HUES48 (cell line): ENCODE results near the gene FAM162A.

ENCODE experiments used
- H3K27ac ChIP-seq: one replicate; pipeline ENCODE4 v1.7.0; 2013; ENCODE audit warnings: low read depth, low read length, inconsistent platforms
- H3K27me3 ChIP-seq: 2 replicates; pipeline ENCODE4 v1.6.1; 2013; ENCODE audit warnings: mild to moderate bottlenecking, low read length; ENCODE audit not compliant: control insufficient read depth, insufficient read depth
- H3K36me3 ChIP-seq: 2 replicates; pipeline ENCODE4 v1.6.1; 2013; ENCODE audit warnings: low read length; ENCODE audit not compliant: control insufficient read depth, insufficient read depth
- H3K4me1 ChIP-seq: 2 replicates; pipeline ENCODE4 v1.6.1; 2013; ENCODE audit warnings: mild to moderate bottlenecking, low read length; ENCODE audit not compliant: control insufficient read depth, insufficient read depth
- H3K4me3 ChIP-seq: 2 replicates; pipeline ENCODE4 v1.5.1; 2013; ENCODE audit warnings: mild to moderate bottlenecking, low read depth, low read length
- H3K9ac ChIP-seq: 2 replicates; pipeline ENCODE4 v1.6.1; 2013; ENCODE audit warnings: mild to moderate bottlenecking, low read depth, low read length, moderate library complexity
- H3K9me3 ChIP-seq: 2 replicates; pipeline ENCODE4 v1.6.1; 2013; ENCODE audit warnings: low read length; ENCODE audit not compliant: control insufficient read depth, insufficient read depth

Gene FAM162A

DNA sequence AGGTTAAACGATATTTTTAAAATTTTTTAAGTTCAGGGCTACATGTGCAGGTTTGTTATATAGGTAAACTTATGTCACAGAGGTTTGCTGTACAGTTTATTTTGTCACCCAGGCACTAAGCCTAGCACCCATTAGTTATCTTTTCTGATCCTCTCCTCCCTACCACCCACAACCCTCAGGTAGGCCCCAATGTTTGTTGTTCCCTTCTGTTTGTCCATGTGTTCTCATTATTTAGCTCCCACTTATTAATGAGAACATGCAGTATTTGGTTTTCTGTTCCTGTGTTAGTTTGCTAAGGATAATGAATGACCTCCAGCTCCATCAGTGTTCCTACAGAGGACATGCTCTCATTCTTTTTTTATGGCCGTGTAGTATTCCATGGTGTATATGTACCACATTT lies 14.9 kb downstream of the FAM162A start:
- no peaks in the 10 kb centered on the region for H3K9me3 ChIP-seq

DNA sequence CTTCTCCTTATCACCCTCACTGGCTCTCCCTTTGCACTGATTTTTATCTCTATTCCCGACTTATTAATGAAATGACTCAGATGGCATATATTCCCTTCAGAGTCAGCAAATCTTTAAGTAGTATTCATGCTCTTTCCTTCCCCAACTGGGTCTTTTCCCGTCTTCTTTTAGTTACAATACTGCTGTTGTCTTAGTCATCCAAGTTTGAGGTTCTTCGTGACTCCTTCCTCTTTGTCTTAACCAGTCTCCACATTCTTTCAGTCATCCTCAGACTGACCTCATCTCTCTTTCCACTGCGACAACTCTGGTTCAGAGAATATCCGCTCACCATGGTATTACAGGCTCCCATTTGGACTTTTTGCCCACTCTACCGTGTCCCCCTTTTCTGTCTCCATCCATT lies 19.5 kb downstream of the FAM162A start:
- H3K36me3 ChIP-seq: peaks cover 50% of the 10 kb centered on the region

More for the DNA sequence above, 14.9 kb downstream of the FAM162A start:
- H3K27ac ChIP-seq: no peak overlapping the region
- H3K27me3 ChIP-seq: no peaks in the 10 kb centered on the region
- no peak overlapping the region for H3K4me3 ChIP-seq
- peaks cover 17% of the 10 kb centered on the region for H3K36me3 ChIP-seq
- no peak overlapping the region for H3K9ac ChIP-seq
- H3K4me1 ChIP-seq: no peaks in the 10 kb centered on the region

GRCh38 chr3:122405015-122405414 lies 21.0 kb downstream of the FAM162A start:
- H3K27ac ChIP-seq: no peak overlapping the region
- H3K4me1 ChIP-seq: no peaks in the 10 kb centered on the region
- peaks cover 63% of the 10 kb centered on the region for H3K36me3 ChIP-seq
- no peak overlapping the region for H3K9ac ChIP-seq
- no peak overlapping the region for H3K4me3 ChIP-seq
- H3K9me3 ChIP-seq: no peaks in the 10 kb centered on the region
- H3K27me3 ChIP-seq: no peaks in the 10 kb centered on the region

More for the DNA sequence above, 19.5 kb downstream of the FAM162A start:
- Histone ChIP-seq H3K27me3 (no peaks in the 10 kb centered on the region), H3K4me1 (no peaks in the 10 kb centered on the region), H3K9ac (no peak overlapping the region), H3K4me3 (no peak overlapping the region), H3K9me3 (no peaks in the 10 kb centered on the region), H3K27ac (no peak overlapping the region)

GRCh38 chr3:122406198-122406597 lies 22.2 kb downstream of the FAM162A start:
- Histone ChIP-seq H3K4me3 (no peak overlapping the region), H3K27me3 (no peaks in the 10 kb centered on the region), H3K4me1 (no peaks in the 10 kb centered on the region), H3K27ac (no peak overlapping the region), H3K9ac (no peak overlapping the region), H3K9me3 (no peaks in the 10 kb centered on the region), H3K36me3 (peaks cover 75% of the 10 kb centered on the region)

DNA sequence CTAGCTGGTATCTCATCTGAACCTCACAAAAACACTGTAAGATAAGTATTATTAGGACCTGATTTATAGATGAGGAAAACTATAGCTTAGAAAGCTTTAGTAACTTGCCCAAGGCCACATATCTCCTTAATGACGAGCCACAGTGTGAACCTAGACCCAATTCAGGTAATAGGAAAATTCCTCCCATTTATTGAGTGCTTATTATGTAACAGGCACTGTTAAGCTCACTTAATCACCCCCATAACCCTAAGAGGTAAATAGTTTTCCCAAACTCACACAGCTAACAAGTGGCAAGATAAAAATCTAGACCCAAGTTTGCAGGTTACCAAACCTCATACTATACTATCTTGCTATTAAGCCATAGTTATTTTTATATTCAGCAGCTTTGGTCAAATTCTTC lies 24.0 kb downstream of the FAM162A start:
- no peaks in the 10 kb centered on the region for H3K4me1 ChIP-seq
- H3K36me3 ChIP-seq: peaks cover 83% of the 10 kb centered on the region

DNA sequence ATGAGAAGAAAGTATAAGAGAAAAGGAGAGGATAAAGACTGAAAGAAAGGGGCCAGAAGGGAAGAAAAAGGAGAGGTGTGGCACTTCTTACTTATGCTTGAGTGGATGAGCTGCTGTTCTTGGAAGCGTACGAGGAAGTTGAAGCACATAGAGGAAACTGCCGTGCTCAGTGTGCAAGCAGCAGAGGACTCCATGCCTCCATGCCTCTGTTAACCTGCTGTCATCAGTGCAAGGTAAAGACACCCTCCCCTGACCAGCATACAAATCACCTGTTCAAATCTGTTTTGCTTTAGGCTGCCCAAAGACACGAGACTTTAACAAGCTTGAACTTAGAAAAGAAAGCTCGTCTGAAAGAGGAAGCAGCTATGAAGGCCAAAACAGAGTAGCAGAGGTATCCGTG lies 25.5 kb downstream of the FAM162A start:
- Histone ChIP-seq H3K36me3 (peaks cover 72% of the 10 kb centered on the region), H3K9ac (no peak overlapping the region), H3K4me3 (no peak overlapping the region), H3K27ac (no peak overlapping the region), H3K27me3 (no peaks in the 10 kb centered on the region), H3K4me1 (no peaks in the 10 kb centered on the region), H3K9me3 (no peaks in the 10 kb centered on the region)

More for the DNA sequence above, 24.0 kb downstream of the FAM162A start:
- Histone ChIP-seq H3K9me3 (no peaks in the 10 kb centered on the region), H3K9ac (no peak overlapping the region), H3K27me3 (no peaks in the 10 kb centered on the region), H3K4me3 (no peak overlapping the region), H3K27ac (no peak overlapping the region)

DNA sequence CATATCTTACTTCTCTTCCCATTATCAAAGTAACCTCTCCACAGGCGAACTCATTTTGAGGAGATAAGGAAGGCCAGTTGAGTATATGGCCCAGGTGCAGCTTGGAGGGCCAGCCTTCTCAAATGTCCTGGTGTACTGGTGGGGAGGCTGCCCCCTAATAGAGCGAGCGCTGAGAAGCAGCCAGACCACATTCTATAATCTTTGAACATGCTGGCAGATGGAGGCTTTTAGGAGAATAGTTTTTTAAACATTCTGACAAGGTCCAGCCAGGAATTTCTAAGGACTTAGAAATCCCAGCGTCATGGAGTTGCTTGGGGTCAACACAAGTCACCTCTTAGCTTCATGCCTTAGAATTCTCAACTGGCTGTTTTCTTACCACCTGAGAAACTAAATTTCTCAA lies 26.1 kb downstream of the FAM162A start:
- H3K9ac ChIP-seq: no peak overlapping the region
- peaks cover 3% of the 10 kb centered on the region for H3K4me1 ChIP-seq
- H3K27me3 ChIP-seq: no peaks in the 10 kb centered on the region
- peaks cover 66% of the 10 kb centered on the region for H3K36me3 ChIP-seq
- H3K4me3 ChIP-seq: no peak overlapping the region
- no peaks in the 10 kb centered on the region for H3K9me3 ChIP-seq
- no peak overlapping the region for H3K27ac ChIP-seq

- no peaks in the 10 kb centered on the region for H3K27me3 ChIP-seq
- peaks cover 4% of the 10 kb centered on the region for H3K4me1 ChIP-seq
- no peak overlapping the region for H3K4me3 ChIP-seq
- H3K9ac ChIP-seq: no peak overlapping the region
- no peaks in the 10 kb centered on the region for H3K9me3 ChIP-seq
- peaks cover 62% of the 10 kb centered on the region for H3K36me3 ChIP-seq
- H3K27ac ChIP-seq: no peak overlapping the region
Measured at GRCh38 chr3:122410639-122411038, 26.7 kb downstream of the FAM162A start.

DNA sequence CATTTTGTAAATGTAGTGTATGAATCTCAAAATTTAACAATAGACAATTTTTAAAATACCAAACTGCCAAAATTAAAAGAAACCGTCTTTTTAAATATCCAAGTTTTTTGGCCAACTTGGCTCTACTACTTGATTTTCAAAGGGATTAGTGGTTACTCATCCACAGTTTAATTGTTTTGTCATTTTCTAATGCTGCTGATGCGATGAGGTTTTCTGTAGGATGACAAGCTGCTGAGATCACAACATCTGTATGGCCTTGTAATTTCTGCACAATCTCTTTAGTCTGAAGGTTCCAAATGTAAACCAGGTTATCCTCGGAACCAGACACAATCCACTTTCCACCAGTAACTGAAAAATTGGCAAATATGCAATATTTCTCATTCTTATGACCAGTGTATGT lies 30.4 kb downstream of the FAM162A start:
- no peak overlapping the region for H3K9ac ChIP-seq
- no peaks in the 10 kb centered on the region for H3K27me3 ChIP-seq
- H3K4me3 ChIP-seq: no peak overlapping the region
- no peaks in the 10 kb centered on the region for H3K9me3 ChIP-seq
- peaks cover 33% of the 10 kb centered on the region for H3K36me3 ChIP-seq
- peaks cover 9% of the 10 kb centered on the region for H3K4me1 ChIP-seq
- no peak overlapping the region for H3K27ac ChIP-seq

GRCh38 chr3:122415104-122415744 lies 31.2 kb downstream of the FAM162A start:
- H3K4me1 ChIP-seq: peaks cover 9% of the 10 kb centered on the region
- peak overlapping the region; percentile 28; the same call in 1 of the 2 replicates for H3K9ac ChIP-seq
- peaks cover 25% of the 10 kb centered on the region for H3K36me3 ChIP-seq
- H3K27me3 ChIP-seq: no peaks in the 10 kb centered on the region
- peak overlapping the region; percentile 90 for H3K4me3 ChIP-seq
- H3K9me3 ChIP-seq: no peaks in the 10 kb centered on the region
- H3K27ac ChIP-seq: peak overlapping the region; percentile 95

DNA sequence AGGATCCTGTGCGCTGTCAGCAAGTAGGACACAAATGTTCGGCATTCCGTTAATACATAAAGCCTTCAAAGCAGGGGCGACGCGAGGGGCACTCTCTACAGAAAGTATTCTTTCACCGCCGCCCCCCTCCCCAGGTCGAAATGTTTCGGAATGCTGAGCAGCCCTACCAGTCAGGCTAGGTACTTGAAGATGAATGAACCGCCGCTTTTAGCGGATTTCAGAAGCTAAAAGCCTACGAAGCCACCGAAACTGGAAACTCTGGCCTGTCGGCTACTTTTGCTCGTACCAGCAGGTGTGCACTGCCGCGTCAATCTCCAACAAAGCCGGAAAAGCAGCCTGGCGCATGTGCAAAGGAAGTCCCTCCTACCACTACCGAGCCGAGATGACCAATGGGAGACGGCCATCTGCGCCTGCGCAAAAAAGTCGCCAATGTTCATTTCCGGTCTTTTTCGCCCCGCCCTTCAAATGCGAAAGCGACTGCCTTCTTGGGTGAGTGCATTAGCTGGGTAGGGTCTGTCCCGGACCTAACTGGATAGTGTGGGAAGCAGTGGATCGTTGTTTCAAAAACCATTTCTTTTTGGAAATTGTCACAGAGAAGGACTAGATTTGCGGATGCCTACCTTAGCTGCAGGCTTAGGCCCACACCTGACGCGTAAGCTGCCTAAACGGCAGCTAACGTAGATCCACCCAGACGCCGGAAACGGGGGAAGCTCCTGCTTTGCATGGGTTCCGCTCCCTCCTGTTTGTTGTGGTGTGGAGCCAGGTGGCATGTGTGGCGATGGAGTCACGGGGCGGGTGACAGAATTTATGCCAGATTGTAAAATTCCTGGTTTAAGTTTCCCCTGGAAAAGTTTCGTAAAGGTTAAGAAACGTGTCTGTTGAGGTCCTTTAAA lies 32.0 kb downstream of the FAM162A start, which contains the start of gene WDR5B:
Gene WDR5B (minus strand): TSS at position 301 of the 893 bp plus-strand sequence. CDS start 534 bp downstream, outside the sequence.
- H3K4me1 ChIP-seq: peaks cover 9% of the 10 kb centered on the region
- peaks cover 17% of the 10 kb centered on the region for H3K36me3 ChIP-seq
- peak within 1 kb of the TSS; percentile 85 for H3K9ac ChIP-seq
- no peaks in the 10 kb centered on the region for H3K27me3 ChIP-seq
- no peaks in the 10 kb centered on the region for H3K9me3 ChIP-seq
- peak within 1 kb of the TSS; percentile 95 for H3K27ac ChIP-seq
- H3K4me3 ChIP-seq: peak within 1 kb of the TSS; percentile 90
